GM13976 (cell line): ENCODE results near the gene ADAM11.

Experiments
- DNase-seq: peaks from one replicate; pipeline ENCODE4 v3.0.0; 2012; ENCODE audit warnings: low spot score
- in situ Hi-C: fragments of 300-500 bp; cut with MboI; formaldehyde crosslinking; loops from one replicate; pipeline ENCODE4 v1.12.0; 2022; ENCODE audit warnings: low sequenced_read_pairs, mixed read lengths, inconsistent platforms; ENCODE audit not compliant: unreplicated experiment
- TF ChIP-seq, protein P1 (sequence below): IDR thresholded peaks from 2 replicates; pipeline ENCODE4 v1.5.1; 2012; ENCODE audit warnings: borderline replicate concordance, mild to moderate bottlenecking; ENCODE audit not compliant: insufficient read depth; ENCODE audit errors: extremely low read depth, missing control alignments, control extremely low read depth

ADAM11 gene

DNA sequence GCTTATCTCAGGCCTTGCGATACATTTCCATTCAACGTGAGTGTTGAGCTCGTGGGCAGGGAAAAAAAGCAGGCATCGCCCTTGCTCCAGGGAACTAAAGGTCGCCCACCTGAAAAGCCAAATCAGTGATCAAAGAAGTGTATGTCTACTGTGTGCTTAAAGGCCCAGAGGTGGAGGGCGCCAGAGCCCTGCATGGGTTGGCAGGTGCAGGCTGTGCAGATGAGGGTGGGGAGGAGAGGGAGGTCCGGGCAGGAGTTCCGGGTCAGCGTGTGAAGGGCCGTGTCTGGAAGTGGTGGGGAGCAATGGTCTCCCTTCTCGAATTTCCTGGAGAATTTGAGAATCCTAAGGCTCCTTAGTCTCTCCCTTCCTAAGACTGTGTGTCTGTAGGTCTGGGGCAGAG, 7.2 kb downstream of the ADAM11 start:
- in situ Hi-C loops = no loop called here
- TF ChIP-seq, protein P1, sequence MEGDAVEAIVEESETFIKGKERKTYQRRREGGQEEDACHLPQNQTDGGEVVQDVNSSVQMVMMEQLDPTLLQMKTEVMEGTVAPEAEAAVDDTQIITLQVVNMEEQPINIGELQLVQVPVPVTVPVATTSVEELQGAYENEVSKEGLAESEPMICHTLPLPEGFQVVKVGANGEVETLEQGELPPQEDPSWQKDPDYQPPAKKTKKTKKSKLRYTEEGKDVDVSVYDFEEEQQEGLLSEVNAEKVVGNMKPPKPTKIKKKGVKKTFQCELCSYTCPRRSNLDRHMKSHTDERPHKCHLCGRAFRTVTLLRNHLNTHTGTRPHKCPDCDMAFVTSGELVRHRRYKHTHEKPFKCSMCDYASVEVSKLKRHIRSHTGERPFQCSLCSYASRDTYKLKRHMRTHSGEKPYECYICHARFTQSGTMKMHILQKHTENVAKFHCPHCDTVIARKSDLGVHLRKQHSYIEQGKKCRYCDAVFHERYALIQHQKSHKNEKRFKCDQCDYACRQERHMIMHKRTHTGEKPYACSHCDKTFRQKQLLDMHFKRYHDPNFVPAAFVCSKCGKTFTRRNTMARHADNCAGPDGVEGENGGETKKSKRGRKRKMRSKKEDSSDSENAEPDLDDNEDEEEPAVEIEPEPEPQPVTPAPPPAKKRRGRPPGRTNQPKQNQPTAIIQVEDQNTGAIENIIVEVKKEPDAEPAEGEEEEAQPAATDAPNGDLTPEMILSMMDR = no peak
- no peak for DNase-seq

DNA sequence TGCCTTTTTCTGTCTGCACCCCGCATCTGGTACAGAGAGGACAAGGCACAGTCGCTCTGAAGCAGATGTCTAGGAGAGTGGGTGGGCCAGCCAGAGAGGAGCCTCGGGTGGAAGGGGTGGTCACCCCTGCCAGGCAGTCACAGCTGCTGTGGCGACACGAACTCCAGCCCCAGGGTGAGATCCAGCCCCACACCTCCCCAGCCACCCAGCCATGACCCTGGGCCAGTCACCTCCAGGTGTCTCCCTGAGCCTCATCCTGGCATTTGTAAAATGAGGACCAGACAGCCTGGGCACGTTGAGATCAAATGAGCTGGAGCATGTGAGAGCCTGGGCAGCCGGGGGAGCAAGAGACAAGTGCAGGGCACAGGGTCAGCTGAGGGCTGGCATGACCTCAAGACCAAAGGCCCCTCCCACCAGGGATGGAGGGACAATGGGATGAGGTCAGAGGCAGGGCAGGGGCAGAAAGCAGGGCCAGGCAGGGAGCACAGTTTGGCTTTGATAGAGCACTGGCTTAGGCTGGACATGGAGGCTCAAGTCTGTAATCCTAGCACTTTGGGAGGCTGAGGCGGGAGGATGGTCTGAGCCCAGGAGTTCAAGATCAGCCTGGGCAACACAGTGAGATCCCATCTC, 7.7 kb downstream of the ADAM11 start:
- in situ Hi-C loops = no loop called here
- DNase-seq = no peak
- TF ChIP-seq, protein P1 = no peak

DNA sequence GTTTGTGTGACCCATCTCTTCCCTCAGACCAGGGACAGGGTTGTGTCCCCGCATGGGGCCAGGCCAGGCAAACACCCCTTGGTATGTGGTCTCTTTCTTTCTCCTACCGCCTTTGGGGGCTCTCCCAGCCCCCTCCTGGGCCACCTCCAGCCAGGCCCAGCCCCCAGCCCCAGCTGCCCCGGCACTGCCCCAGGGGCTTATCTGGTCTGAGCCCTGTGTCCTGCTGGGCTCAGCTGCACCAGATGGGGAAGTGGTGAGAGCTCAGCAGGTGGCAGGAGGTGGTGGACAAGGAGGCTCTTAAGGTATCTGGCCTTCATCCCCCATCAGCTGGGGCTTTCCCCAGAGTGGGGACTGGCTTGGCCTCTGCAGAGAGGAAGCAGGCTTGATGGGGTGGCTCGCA, 8.7 kb downstream of the ADAM11 start:
- in situ Hi-C loops = no loop called here
- TF ChIP-seq, protein P1 = no peak
- DNase-seq = peak; percentile 60

DNA sequence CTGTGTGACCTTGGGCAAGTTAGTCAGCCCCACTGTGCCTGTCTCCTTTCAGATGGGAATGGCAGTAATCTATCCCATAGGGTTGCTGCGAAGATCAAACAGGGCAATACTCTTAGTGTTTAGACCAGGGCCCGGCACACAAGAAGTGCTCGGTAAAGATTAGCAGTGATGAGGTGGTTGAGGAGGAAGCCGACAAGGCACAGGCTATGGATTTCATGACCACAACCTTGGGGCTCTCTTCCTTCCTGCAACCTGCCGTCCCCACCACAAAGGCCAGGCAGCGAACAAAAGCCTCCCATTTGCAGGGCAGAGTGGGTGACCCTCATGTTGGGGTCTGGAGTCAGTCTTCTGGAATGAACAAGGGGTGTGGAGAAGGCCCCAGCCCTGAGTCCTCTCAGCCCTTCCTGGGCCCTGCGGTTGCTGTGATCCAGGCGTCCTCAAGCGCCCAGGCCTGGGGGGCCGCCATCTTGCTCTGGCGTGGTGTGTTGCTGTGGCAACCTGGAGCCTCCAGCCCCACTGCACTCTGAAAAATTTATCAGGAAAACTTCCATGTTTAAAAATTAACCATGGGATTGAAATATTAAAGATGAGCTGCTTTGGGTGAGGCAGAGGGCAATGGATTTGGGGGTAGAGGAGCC, 9.8 kb downstream of the ADAM11 start:
- TF ChIP-seq, protein P1 = no peak
- in situ Hi-C loops = no loop called here
- DNase-seq = no peak

DNA sequence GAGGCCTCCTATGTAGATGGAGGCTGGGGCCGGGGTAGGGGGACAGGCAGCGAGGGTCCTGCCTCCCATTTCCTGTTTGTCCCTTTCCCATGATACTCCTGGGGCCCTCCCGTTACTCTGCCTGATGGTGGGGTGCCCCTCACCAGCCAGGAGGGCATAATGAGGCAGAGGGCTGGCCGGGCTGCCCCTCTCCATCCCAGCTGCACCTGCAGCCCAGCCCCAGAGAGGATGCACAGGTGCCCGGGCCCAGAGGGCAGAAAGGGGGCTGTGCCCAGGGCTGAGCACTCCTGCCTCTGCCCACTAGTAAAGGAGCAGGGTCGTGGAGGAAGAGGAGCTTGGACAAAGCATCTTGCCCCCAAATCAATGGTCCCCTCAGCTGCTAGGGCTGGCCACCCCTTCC, 10.4 kb downstream of the ADAM11 start:
- DNase-seq = no peak
- in situ Hi-C loops = no loop called here
- TF ChIP-seq, protein P1 = no peak

DNA sequence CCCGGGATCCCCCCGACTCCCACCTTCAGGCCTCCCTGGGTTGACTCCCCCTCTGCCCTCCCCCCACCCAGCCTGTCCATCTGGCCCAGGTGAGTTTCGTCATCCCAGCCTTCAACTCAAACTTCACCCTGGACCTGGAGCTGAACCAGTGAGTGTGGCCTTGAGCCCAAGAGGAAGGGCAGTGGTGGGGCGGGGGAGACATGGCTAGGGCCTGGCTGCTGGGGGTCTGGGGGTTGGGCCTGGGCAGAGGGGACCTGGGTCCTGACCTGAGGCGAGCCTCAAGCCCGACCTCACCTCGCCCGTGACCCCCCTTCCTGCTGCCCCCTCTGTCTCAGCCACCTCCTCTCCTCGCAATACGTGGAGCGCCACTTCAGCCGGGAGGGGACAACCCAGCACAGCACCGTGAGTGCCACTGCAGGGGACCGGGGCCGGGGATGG, 10.9 kb downstream of the ADAM11 start:
- no peak for DNase-seq
- TF ChIP-seq, protein P1 = no peak
- in situ Hi-C loops = loop anchor here (10.0 kb wide), 1 partner anchor 95 kb away; no protein-coding TSS in a partner anchor
